Measurements from ENCODE around the gene ABCA3. TPM values are rescaled to one million over a fixed set of nuclear protein-coding genes. Genes with fewer than 3 reads are reported as not detected.

The ABCA3 gene
- total and polyA plus RNA-seq, 2 experiments from 2014 or later: 3.0 to 4.1 TPM

DNA sequence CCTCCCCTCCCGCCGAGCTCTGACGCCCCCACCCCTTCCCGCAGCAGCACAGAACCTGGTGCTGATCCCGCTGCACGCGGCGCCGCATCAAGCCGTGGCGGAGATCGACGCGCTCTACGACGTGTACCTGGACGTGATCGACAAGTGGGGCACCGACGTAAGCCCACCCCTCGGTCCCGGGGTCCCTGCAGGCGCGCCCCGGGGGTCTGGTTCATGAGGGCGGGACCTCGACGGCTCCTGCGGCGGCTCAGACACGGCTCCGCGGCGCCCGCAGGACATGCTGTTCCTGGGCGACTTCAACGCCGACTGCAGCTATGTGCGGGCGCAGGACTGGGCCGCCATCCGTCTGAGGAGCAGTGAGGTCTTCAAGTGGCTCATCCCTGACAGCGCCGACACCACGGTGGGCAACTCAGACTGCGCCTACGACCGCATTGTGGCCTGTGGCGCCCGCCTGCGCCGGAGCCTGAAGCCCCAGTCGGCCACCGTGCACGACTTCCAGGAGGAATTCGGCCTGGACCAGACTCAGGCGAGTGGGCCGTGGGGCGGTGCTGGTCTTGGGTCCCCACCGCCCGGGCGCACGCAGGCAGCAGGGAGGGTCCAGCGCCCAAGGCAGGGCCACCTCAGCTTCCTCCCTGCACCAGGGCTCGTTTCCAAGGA, 102.9 kb downstream of the ABCA3 start:
- H3K27me3 Mint-ChIP-seq (ENCODE audit: insufficient read depth, low read depth, poor library complexity): peaks cover 31% of the 10 kb centered on the region
- ATAC-seq (peak; percentile 23), DNase-seq (ENCODE audit: low spot score) (peak; percentile 68)
- peak overlapping the region; percentile 65 for H3K4me3 ChIP-seq
- peak overlapping the region; percentile 52 for H3K4me3 Mint-ChIP-seq
- peaks cover 18% of the 10 kb centered on the region for H3K27me3 ChIP-seq (ENCODE audit: insufficient read depth)
- H3K4me2 ChIP-seq: peak overlapping the region; percentile 92
- no peaks in the 10 kb centered on the region for H3K9me3 Mint-ChIP-seq
- H3K36me3 Mint-ChIP-seq (ENCODE audit: low read depth): peaks cover 20% of the 10 kb centered on the region
- H3K4me1 Mint-ChIP-seq: no peaks in the 10 kb centered on the region
- no peaks in the 10 kb centered on the region; the same call in 1 of the 2 replicates for H3K36me3 ChIP-seq (ENCODE audit: insufficient read depth)
- no peak overlapping the region for H3K27ac Mint-ChIP-seq
- no peaks in the 10 kb centered on the region for H3K9me2 ChIP-seq (ENCODE audit: insufficient read depth)
- no peak overlapping the region; the same call in 1 of the 2 replicates for H2AFZ ChIP-seq
- TF ChIP-seq CREB1 (CRISPR knock-in tag; IDR thresholded peaks at IDR 0.05; ENCODE audit: low read depth) (peak; percentile 13; the same call in 1 of the 2 replicates), JUNB (IDR thresholded peaks at IDR 0.05; ENCODE audit: unreplicated experiment) (no peak), STAT1 (IDR thresholded peaks at IDR 0.05; ENCODE audit: unreplicated experiment) (no peak)
- TF ChIP-seq, protein P1, sequence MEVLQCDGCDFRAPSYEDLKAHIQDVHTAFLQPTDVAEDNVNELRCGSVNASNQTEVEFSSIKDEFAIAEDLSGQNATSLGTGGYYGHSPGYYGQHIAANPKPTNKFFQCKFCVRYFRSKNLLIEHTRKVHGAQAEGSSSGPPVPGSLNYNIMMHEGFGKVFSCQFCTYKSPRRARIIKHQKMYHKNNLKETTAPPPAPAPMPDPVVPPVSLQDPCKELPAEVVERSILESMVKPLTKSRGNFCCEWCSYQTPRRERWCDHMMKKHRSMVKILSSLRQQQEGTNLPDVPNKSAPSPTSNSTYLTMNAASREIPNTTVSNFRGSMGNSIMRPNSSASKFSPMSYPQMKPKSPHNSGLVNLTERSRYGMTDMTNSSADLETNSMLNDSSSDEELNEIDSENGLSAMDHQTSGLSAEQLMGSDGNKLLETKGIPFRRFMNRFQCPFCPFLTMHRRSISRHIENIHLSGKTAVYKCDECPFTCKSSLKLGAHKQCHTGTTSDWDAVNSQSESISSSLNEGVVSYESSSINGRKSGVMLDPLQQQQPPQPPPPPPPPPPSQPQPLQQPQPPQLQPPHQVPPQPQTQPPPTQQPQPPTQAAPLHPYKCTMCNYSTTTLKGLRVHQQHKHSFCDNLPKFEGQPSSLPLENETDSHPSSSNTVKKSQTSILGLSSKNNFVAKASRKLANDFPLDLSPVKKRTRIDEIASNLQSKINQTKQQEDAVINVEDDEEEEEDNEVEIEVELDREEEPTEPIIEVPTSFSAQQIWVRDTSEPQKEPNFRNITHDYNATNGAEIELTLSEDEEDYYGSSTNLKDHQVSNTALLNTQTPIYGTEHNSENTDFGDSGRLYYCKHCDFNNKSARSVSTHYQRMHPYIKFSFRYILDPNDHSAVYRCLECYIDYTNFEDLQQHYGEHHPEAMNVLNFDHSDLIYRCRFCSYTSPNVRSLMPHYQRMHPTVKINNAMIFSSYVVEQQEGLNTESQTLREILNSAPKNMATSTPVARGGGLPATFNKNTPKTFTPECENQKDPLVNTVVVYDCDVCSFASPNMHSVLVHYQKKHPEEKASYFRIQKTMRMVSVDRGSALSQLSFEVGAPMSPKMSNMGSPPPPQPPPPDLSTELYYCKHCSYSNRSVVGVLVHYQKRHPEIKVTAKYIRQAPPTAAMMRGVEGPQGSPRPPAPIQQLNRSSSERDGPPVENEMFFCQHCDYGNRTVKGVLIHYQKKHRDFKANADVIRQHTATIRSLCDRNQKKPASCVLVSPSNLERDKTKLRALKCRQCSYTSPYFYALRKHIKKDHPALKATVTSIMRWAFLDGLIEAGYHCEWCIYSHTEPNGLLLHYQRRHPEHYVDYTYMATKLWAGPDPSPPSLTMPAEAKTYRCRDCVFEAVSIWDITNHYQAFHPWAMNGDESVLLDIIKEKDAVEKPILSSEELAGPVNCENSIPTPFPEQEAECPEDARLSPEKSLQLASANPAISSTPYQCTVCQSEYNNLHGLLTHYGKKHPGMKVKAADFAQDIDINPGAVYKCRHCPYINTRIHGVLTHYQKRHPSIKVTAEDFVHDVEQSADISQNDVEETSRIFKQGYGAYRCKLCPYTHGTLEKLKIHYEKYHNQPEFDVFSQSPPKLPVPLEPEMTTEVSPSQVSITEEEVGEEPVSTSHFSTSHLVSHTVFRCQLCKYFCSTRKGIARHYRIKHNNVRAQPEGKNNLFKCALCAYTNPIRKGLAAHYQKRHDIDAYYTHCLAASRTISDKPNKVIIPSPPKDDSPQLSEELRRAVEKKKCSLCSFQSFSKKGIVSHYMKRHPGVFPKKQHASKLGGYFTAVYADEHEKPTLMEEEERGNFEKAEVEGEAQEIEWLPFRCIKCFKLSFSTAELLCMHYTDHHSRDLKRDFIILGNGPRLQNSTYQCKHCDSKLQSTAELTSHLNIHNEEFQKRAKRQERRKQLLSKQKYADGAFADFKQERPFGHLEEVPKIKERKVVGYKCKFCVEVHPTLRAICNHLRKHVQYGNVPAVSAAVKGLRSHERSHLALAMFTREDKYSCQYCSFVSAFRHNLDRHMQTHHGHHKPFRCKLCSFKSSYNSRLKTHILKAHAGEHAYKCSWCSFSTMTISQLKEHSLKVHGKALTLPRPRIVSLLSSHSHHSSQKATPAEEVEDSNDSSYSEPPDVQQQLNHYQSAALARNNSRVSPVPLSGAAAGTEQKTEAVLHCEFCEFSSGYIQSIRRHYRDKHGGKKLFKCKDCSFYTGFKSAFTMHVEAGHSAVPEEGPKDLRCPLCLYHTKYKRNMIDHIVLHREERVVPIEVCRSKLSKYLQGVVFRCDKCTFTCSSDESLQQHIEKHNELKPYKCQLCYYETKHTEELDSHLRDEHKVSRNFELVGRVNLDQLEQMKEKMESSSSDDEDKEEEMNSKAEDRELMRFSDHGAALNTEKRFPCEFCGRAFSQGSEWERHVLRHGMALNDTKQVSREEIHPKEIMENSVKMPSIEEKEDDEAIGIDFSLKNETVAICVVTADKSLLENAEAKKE (CRISPR knock-in tag; IDR thresholded peaks at IDR 0.05): no peak
- H4K20me1 ChIP-seq (replicated peaks; ENCODE audit: insufficient read depth): no peaks in the 10 kb centered on the region; the same call in 1 of the 2 replicates
- no peaks in the 10 kb centered on the region for H3K4me1 ChIP-seq (ENCODE audit: insufficient read depth)
- H3K27ac ChIP-seq (ENCODE audit: low read depth): no peak overlapping the region
- H3K79me2 ChIP-seq (replicated peaks; ENCODE audit: insufficient read depth): no peaks in the 10 kb centered on the region
- H3F3A ChIP-seq (replicated peaks; ENCODE audit: low read depth): peaks cover 2% of the 10 kb centered on the region; the same call in 1 of the 2 replicates

GRCh38 chr16:2237102-2237482, 103.4 kb downstream of the ABCA3 start:
- H3K27ac Mint-ChIP-seq: no peak overlapping the region
- Histone ChIP-seq H3F3A (replicated peaks; ENCODE audit: low read depth) (peaks cover 2% of the 10 kb centered on the region; the same call in 1 of the 2 replicates), H3K79me2 (replicated peaks; ENCODE audit: insufficient read depth) (no peaks in the 10 kb centered on the region), H3K36me3 (ENCODE audit: insufficient read depth) (no peaks in the 10 kb centered on the region; the same call in 1 of the 2 replicates), H3K4me1 (ENCODE audit: insufficient read depth) (no peaks in the 10 kb centered on the region), H2AFZ (no peak overlapping the region), H3K9me2 (ENCODE audit: insufficient read depth) (no peaks in the 10 kb centered on the region), H3K4me2 (peak overlapping the region; percentile 92), H4K20me1 (replicated peaks; ENCODE audit: insufficient read depth) (no peaks in the 10 kb centered on the region; the same call in 1 of the 2 replicates), H3K4me3 (peak overlapping the region; percentile 65), H3K27ac (ENCODE audit: low read depth) (no peak overlapping the region), H3K27me3 (ENCODE audit: insufficient read depth) (peaks cover 18% of the 10 kb centered on the region)
- TF ChIP-seq EZH2 (IDR thresholded peaks at IDR 0.05; ENCODE audit: low read depth, unreplicated experiment): no peak
- peaks cover 31% of the 10 kb centered on the region for H3K27me3 Mint-ChIP-seq (ENCODE audit: insufficient read depth, low read depth, poor library complexity)
- DNase-seq (ENCODE audit: low spot score) (no peak), ATAC-seq (peak; percentile 5)
- H3K4me1 Mint-ChIP-seq: no peaks in the 10 kb centered on the region
- no peaks in the 10 kb centered on the region for H3K9me3 Mint-ChIP-seq
- H3K36me3 Mint-ChIP-seq (ENCODE audit: low read depth): peaks cover 14% of the 10 kb centered on the region
- peak overlapping the region; percentile 57; the same call in 2 of the 3 replicates for H3K4me3 Mint-ChIP-seq
